HCT116 (cell line): ENCODE data around the gene FFAR1.

Source experiments
- CEBPB ChIP-seq: IDR thresholded peaks from 2 replicates; pipeline ENCODE4 v1.6.1; 2012; ENCODE audit warnings: low read depth
- POLR2AphosphoS5 ChIP-seq: IDR thresholded peaks from 2 replicates; pipeline ENCODE4 v1.6.1; 2011; ENCODE audit warnings: mild to moderate bottlenecking, low read depth, low read length, moderate library complexity

GRCh38 chr19:35388277-35389054, 40.8 kb downstream of the FFAR1 start:
- TF ChIP-seq POLR2AphosphoS5 (no peak), CEBPB (no peak)
